ENCODE results near the gene TRAPPC2L.
A peak's percentile ranks its signal among the peaks of the same experiment; 100 is the strongest.

- no peak for TF ChIP-seq CTCF (IDR thresholded peaks at IDR 0.05)
- TF ChIP-seq POLR2A (IDR thresholded peaks at IDR 0.05) = peak; percentile 80
Observed at GRCh38 chr16:88856828-88857727, at the start of gene TRAPPC2L, which contains the start of gene GALNS.
